GM10847 (cell line): ENCODE measurements around the gene USP2.

Experiments
- POLR2A ChIP-seq: IDR thresholded peaks from 2 replicates; pipeline ENCODE4 v1.6.1; 2011; ENCODE audit not compliant: insufficient read length; ENCODE audit errors: extremely low read depth

The USP2 gene

DNA sequence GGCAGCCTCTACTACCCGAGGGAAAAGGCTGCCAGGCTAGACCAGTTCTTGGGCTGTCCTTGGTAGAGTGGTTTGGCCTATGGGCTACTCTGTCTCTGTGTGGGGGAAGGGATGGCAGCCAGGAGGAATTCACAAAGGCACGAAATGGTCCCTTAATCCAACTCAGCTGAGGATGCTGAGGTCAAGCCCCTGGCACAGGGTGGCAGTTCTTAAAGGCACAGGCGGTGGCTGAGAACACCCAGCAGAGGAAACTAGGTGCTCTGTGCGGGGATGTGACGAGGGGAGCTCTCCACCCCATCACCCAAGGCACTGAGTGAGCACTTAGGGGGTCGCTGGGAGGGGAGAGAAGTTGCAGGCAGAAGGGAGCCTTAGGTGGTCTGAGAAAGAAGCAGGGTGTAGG is 34.9 kb downstream of the USP2 start, which contains the start of gene MFRP:
MFRP (minus strand) TSS at position 101 of the 400 bp plus-strand sequence. CDS start 192 bp downstream, outside the sequence.
- TF ChIP-seq POLR2A = no peak

GRCh38 chr11:119345685-119346084 is 35.8 kb downstream of the USP2 start:
- TF ChIP-seq POLR2A = no peak

DNA sequence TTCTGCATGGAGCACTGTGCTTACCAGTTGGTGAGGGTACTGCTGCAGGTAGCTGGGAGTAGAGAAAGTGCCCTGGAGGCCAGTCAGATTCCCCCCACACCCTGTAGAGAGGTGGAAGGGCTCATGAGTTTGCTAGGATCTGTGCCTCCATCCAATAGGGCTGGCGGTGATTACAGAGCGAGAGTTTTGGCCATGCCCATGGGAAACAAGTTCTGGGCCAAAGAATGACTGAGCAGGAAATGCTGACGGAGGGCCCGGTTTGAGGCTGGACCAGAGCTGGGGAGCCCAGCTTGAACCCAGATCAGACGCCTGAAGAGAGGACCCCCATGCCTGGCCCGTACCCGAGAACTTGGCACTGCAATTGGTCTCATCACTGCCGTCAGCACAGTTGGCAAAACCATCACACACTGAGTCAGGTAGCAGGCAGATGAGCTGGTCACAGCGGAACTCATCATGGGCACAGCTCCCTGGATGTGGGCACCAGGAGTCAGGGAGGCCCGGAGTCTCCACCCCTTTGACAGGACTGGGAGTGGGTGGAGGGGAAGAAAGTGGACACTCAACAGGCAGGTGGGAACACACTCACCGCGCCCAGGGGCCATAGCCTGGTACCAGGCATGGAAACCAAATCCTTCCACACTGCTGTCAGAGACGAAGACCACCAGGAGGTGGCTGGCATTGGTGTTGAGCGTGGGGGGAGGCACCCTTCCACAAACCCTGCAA is 37.0 kb downstream of the USP2 start:
- no peak for TF ChIP-seq POLR2A

DNA sequence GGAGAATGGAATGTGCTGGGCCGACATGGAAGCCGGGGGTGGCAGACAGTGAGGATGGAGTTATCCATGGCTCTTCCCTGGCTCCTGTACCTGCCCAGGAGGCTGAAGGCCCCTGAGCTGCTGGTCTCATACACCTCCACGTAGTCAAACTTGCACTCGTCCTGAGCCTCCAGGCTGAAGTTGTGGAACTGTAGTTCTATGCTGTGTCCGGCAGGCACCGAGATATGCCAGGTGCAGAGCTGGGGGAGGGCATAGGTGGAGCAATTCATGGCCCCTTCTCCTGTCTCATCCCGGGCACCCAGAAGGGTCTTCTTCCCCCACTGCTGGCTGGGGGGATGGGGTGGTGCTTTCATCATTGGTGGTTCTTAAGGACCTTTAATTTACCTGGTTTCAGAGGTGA is 37.8 kb downstream of the USP2 start:
- TF ChIP-seq POLR2A = no peak

DNA sequence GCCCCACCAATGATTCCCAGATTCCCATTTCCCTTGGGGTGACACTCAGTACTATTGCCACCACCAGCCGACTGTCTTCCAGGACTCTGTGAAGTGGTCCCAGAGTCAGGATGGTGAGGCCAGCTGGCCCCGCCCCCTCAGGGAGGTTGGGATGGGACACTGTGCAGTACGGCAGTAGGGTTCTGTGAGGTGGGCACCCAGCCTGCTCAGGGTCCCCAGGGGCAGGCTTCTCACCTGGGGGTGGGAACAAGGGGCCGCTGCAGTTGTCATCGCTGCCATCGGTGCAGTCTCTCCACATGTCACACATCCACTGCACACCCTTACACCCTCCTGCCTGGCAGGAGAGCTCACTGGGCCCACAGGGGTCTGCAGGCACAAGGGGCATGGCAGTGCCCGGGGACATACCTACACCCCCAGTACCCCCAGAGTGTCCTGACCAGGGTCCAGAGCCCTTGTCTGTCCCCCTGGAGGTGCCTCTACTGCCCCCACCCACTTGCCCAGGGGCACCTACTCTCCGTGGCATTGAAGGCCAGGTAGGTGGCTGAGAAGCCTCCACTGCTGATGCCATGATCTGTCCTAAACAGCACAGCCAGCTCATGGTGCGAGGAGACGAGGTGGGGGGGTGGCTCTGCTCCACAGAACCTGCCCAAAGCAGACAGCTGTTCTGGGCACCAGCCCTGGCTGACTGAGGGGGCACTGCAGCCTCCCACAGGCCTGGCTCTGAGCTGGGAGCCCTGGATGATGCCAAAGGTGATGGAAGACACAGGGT is 38.9 kb downstream of the USP2 start:
- TF ChIP-seq POLR2A = no peak

DNA sequence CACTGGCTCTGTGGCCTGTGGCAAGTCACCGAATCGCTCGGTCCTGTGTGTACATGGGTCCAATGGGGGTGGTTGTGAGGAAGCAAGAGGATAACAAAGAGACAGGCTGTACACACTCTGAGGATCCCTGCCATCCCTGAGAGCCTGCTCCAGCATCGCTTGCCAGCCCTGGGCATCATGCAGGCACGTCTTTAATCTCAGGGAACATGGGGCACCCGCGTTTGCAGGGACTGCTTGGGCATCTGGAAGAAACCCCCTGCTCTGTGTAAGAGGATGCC is 39.5 kb downstream of the USP2 start:
- no peak for TF ChIP-seq POLR2A

DNA sequence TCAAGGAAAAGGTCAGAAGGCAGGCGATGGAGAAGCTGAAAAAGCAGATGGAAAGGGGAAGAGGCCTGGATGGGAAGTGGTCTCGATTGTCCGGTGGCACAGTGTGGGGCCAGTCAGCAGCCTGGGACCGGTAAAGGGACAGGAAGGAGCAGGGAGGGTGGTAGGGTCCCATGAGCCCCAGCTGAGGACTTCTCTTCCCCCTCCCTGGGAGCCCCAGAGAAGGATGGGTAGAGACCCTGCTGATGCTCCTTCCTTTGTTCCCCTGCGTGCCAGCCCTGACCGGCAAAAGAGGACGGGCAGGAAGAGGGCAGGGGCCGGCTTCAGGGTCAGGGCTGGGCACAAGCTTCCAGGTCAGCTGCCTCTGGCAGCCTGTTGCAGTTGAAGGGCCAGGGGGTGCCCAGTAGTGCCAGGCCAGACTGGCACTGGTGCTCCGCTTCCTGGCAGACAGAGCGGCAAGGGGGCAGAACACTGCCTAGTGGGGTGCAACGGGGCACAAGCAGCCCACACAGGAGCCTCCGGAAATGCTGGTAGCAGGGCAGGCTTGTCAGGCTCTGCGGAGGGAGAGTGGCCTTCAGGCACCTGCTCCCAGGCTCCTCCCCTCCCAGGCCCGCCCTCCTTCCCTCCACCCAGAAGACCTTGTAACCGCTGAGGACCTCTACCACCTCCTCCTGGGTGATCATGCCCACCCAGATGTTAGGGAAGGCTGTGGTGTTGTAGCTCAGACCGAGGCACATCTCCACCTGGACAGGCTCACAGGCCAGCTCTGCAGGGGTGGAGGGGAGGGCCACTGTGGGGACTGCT is 40.1 kb downstream of the USP2 start:
- no peak for TF ChIP-seq POLR2A

- no peak for TF ChIP-seq POLR2A
Observed at GRCh38 chr11:119340335-119341221, 40.9 kb downstream of the USP2 start, which contains the start of gene C1QTNF5. Gene C1QTNF5, minus strand, starts transcription at chr11:119340883. Its CDS starts 486 bp downstream, at chr11:119340397.

DNA sequence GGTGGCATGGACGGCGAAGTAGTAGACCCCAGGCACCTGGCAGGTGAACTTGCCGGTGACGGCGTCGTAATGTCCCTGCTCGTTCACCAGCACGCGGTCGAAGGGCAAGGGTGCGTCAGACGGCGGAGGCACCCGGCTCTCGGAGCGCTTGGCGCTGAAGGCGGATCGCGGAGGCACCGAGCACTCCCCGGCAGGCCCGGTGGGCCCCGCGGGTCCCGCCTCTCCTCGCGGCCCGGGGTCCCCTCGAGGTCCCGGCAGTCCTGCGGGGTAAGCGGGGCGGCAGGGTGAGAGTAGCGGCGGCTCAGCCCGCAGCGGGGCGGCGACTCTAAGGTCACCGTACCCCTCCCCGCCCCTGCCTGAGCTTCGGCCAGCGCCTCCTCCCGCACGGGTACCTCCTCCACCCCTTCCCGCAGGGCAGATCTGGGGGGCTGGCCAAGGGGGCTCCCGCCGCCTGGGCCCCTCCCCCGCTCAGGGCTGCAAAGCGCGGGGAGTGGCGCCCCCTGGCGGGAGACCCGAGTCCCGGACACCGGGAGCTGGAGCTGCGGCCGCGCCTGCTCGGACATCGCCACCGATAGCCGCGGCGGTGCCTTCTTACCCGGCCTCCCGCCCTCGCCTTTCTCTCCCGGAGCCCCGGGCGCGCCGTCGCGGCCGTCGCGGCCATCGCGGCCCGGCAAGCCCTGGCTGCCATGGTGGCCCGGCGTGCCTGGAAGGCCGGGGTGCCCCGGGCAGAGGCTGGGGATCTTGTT is 41.7 kb downstream of the USP2 start:
- no peak for TF ChIP-seq POLR2A

GRCh38 chr11:119338965-119339588 is 42.4 kb downstream of the USP2 start:
- no peak for TF ChIP-seq POLR2A

GRCh38 chr11:119338318-119338890 is 43.1 kb downstream of the USP2 start:
- no peak for TF ChIP-seq POLR2A

GRCh38 chr11:119337581-119338317 is 43.7 kb downstream of the USP2 start:
- no peak for TF ChIP-seq POLR2A
